ENCODE data around the gene C10orf62.

The C10orf62 gene

GRCh38 chr10:97587183-97587582, 2.3 kb upstream of the C10orf62 start:
- DNase-seq = no peak

GRCh38 chr10:97590082-97590747, 694 bp downstream of the C10orf62 start:
- DNase-seq = no peak

GRCh38 chr10:97590748-97591495, 1.4 kb downstream of the C10orf62 start:
- DNase-seq = no peak

GRCh38 chr10:97593421-97593820, 3.9 kb downstream of the C10orf62 start:
- DNase-seq = no peak

GRCh38 chr10:97596101-97597082, 6.9 kb downstream of the C10orf62 start:
- peak; percentile 45 for DNase-seq

GRCh38 chr10:97597778-97598177, 8.3 kb downstream of the C10orf62 start:
- DNase-seq = no peak

- no peak for DNase-seq
These were observed 9.1 kb downstream of the C10orf62 start for GRCh38 chr10:97598407-97599271.

GRCh38 chr10:97599272-97599619, 9.7 kb downstream of the C10orf62 start:
- no peak for DNase-seq

- DNase-seq = no peak
These were observed 11.1 kb downstream of the C10orf62 start for GRCh38 chr10:97600616-97601015.

- no peak for DNase-seq
These were observed 12.0 kb downstream of the C10orf62 start for GRCh38 chr10:97601268-97602215.

- no peak for DNase-seq
These were observed 17.6 kb downstream of the C10orf62 start for GRCh38 chr10:97607095-97607636.

GRCh38 chr10:97608991-97609561, 19.6 kb downstream of the C10orf62 start:
- DNase-seq = no peak

- DNase-seq = no peak
These were observed 22.0 kb downstream of the C10orf62 start for GRCh38 chr10:97611473-97611872.

- DNase-seq = no peak
These were observed 22.9 kb downstream of the C10orf62 start for GRCh38 chr10:97612386-97612785.

- no peak for DNase-seq
These were observed 28.8 kb downstream of the C10orf62 start for GRCh38 chr10:97618285-97618684.

- no peak for DNase-seq
These were observed 29.2 kb downstream of the C10orf62 start for GRCh38 chr10:97618733-97619132.

- DNase-seq = no peak
These were observed 33.8 kb downstream of the C10orf62 start for GRCh38 chr10:97623277-97623676.

- DNase-seq = no peak
These were observed 38.2 kb downstream of the C10orf62 start for GRCh38 chr10:97627731-97628130.

- DNase-seq = no peak
These were observed 38.7 kb downstream of the C10orf62 start for GRCh38 chr10:97628228-97628627.

GRCh38 chr10:97629289-97629688, 39.8 kb downstream of the C10orf62 start:
- DNase-seq = no peak

GRCh38 chr10:97631098-97631497, 41.6 kb downstream of the C10orf62 start:
- no peak for DNase-seq

All from T1000 (cell line).